DOHH2 (cell line): Measurements from ENCODE around the gene KLHL14.

Experiments
- EZH2phosphoT487 ChIP-seq: fragments of 200-600 bp; sonication (generic); IDR thresholded peaks from 2 replicates; pipeline ENCODE4 v1.6.1; 2017; ENCODE audit warnings: borderline replicate concordance, mild to moderate bottlenecking, antibody characterized with exemption, low read length, moderate library complexity, mixed read lengths
- TF ChIP-seq, protein P1 (sequence below): fragments of 200-600 bp; sonication (generic); IDR thresholded peaks from one replicate; pipeline ENCODE4 v1.5.1; 2014; ENCODE audit warnings: antibody characterized with exemption, mild to moderate bottlenecking, low read depth, low read length; ENCODE audit not compliant: poor library complexity, severe bottlenecking

DNA sequence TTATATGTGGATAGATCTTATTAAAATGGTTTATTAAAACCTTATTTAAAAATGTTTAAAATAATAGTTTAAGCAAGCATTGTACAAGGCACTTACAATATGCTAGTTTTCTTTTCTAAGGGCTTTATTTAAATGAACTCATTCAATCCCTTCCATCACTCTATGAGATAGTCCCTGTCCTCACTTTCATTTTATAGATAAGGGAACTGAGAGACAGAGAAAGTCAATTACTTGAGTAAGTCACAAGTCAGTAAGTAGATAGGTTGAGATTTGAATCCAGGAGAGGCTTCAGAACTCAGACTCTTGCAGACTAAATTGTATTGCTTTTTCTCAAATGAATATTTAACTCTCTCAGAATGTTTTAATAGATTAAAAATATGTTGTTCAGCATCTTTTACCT is 95.2 kb downstream of the KLHL14 start:
- TF ChIP-seq, protein P1, sequence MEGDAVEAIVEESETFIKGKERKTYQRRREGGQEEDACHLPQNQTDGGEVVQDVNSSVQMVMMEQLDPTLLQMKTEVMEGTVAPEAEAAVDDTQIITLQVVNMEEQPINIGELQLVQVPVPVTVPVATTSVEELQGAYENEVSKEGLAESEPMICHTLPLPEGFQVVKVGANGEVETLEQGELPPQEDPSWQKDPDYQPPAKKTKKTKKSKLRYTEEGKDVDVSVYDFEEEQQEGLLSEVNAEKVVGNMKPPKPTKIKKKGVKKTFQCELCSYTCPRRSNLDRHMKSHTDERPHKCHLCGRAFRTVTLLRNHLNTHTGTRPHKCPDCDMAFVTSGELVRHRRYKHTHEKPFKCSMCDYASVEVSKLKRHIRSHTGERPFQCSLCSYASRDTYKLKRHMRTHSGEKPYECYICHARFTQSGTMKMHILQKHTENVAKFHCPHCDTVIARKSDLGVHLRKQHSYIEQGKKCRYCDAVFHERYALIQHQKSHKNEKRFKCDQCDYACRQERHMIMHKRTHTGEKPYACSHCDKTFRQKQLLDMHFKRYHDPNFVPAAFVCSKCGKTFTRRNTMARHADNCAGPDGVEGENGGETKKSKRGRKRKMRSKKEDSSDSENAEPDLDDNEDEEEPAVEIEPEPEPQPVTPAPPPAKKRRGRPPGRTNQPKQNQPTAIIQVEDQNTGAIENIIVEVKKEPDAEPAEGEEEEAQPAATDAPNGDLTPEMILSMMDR: no peak
- no peak for TF ChIP-seq EZH2phosphoT487
